ENCODE measurements around the gene WT1. TPM values are rescaled to one million over a fixed set of nuclear protein-coding genes. Genes with fewer than 3 reads are reported as not detected.

Gene WT1
- total and polyA plus RNA-seq, 2 donors: 0.16 to 0.94 TPM

- Histone ChIP-seq H3K27me3 (ENCODE audit: control insufficient read depth in 2 of 2, insufficient read depth in 1 of 2, low read length in 1 of 2) (no peaks in the 10 kb centered on the region), H3K9me3 (ENCODE audit: control insufficient read depth in 2 of 2, insufficient read depth in 1 of 2, low read length in 1 of 2) (no peaks in the 10 kb centered on the region), H3K27ac (ENCODE audit: low read depth in 1 of 2, low read length in 1 of 2) (no peak overlapping the region), H3K36me3 (ENCODE audit: control insufficient read depth in 2 of 2, insufficient read depth in 2 of 2, low read length in 1 of 2) (no peaks in the 10 kb centered on the region), H3K4me3 (ENCODE audit: low read length in 2 of 2) (no peak overlapping the region), H3K4me1 (ENCODE audit: control insufficient read depth in 2 of 2, insufficient read depth in 2 of 2, low read length in 2 of 2) (no peaks in the 10 kb centered on the region)
- no peak for DNase-seq (ENCODE audit: low read depth in 6 of 9, low spot score in 9 of 9)
- 93% methylated on average over 5 of the region's 5 CpGs for WGBS
Observed at GRCh38 chr11:32400670-32401369, 34.5 kb downstream of the WT1 start.

GRCh38 chr11:32400196-32400595, 35.1 kb downstream of the WT1 start:
- no peak for DNase-seq (ENCODE audit: low read depth in 6 of 9, low spot score in 9 of 9)
- Histone ChIP-seq H3K36me3 (ENCODE audit: control insufficient read depth in 2 of 2, insufficient read depth in 2 of 2, low read length in 1 of 2) (no peaks in the 10 kb centered on the region), H3K4me1 (ENCODE audit: control insufficient read depth in 2 of 2, insufficient read depth in 2 of 2, low read length in 2 of 2) (no peaks in the 10 kb centered on the region), H3K4me3 (ENCODE audit: low read length in 2 of 2) (no peak overlapping the region), H3K27me3 (ENCODE audit: control insufficient read depth in 2 of 2, insufficient read depth in 1 of 2, low read length in 1 of 2) (no peaks in the 10 kb centered on the region), H3K9me3 (ENCODE audit: control insufficient read depth in 2 of 2, insufficient read depth in 1 of 2, low read length in 1 of 2) (no peaks in the 10 kb centered on the region), H3K27ac (ENCODE audit: low read depth in 1 of 2, low read length in 1 of 2) (no peak overlapping the region)
- WGBS: 92% methylated on average over 16 of the region's 16 CpGs

- Histone ChIP-seq H3K27me3 (ENCODE audit: control insufficient read depth in 2 of 2, insufficient read depth in 1 of 2, low read length in 1 of 2) (no peaks in the 10 kb centered on the region), H3K27ac (ENCODE audit: low read depth in 1 of 2, low read length in 1 of 2) (no peak overlapping the region), H3K9me3 (ENCODE audit: control insufficient read depth in 2 of 2, insufficient read depth in 1 of 2, low read length in 1 of 2) (no peaks in the 10 kb centered on the region), H3K4me1 (ENCODE audit: control insufficient read depth in 2 of 2, insufficient read depth in 2 of 2, low read length in 2 of 2) (peaks cover 0 to 5% of the 10 kb centered on the region in 2 donors), H3K4me3 (ENCODE audit: low read length in 2 of 2) (no peak overlapping the region), H3K36me3 (ENCODE audit: control insufficient read depth in 2 of 2, insufficient read depth in 2 of 2, low read length in 1 of 2) (no peaks in the 10 kb centered on the region)
- no peak for DNase-seq (ENCODE audit: low read depth in 6 of 9, low spot score in 9 of 9)
- 96% methylated on average over 4 of the region's 4 CpGs for WGBS
Observed at GRCh38 chr11:32396991-32397390, 38.3 kb downstream of the WT1 start.

- Histone ChIP-seq H3K9me3 (ENCODE audit: control insufficient read depth in 2 of 2, insufficient read depth in 1 of 2, low read length in 1 of 2) (no peaks in the 10 kb centered on the region), H3K4me1 (ENCODE audit: control insufficient read depth in 2 of 2, insufficient read depth in 2 of 2, low read length in 2 of 2) (peaks cover 0 to 7% of the 10 kb centered on the region in 2 donors), H3K27me3 (ENCODE audit: control insufficient read depth in 2 of 2, insufficient read depth in 1 of 2, low read length in 1 of 2) (no peaks in the 10 kb centered on the region), H3K27ac (ENCODE audit: low read depth in 1 of 2, low read length in 1 of 2) (no peak overlapping the region), H3K4me3 (ENCODE audit: low read length in 2 of 2) (no peak overlapping the region), H3K36me3 (ENCODE audit: control insufficient read depth in 2 of 2, insufficient read depth in 2 of 2, low read length in 1 of 2) (no peaks in the 10 kb centered on the region)
- WGBS: 56% methylated on average over 7 of the region's 7 CpGs
- DNase-seq (ENCODE audit: low read depth in 6 of 9, low spot score in 9 of 9): no peak
Observed at GRCh38 chr11:32396331-32396730, 39.0 kb downstream of the WT1 start.

GRCh38 chr11:32395127-32395526, 40.2 kb downstream of the WT1 start:
- DNase-seq (ENCODE audit: low read depth in 6 of 9, low spot score in 9 of 9): no peak
- WGBS: 76% methylated on average over 4 of the region's 4 CpGs
- no peaks in the 10 kb centered on the region for H3K27me3 ChIP-seq (ENCODE audit: control insufficient read depth in 2 of 2, insufficient read depth in 1 of 2, low read length in 1 of 2)

GRCh38 chr11:32392840-32393239, 42.5 kb downstream of the WT1 start:
- WGBS: 76% methylated on average over 2 of the region's 2 CpGs
- H3K27me3 ChIP-seq (ENCODE audit: control insufficient read depth in 2 of 2, insufficient read depth in 1 of 2, low read length in 1 of 2): no peaks in the 10 kb centered on the region
- DNase-seq (ENCODE audit: low read depth in 6 of 9, low spot score in 9 of 9): no peak
- no peaks in the 10 kb centered on the region for H3K36me3 ChIP-seq (ENCODE audit: control insufficient read depth in 2 of 2, insufficient read depth in 2 of 2, low read length in 1 of 2)
- no peaks in the 10 kb centered on the region for H3K9me3 ChIP-seq (ENCODE audit: control insufficient read depth in 2 of 2, insufficient read depth in 1 of 2, low read length in 1 of 2)
- H3K4me3 ChIP-seq (ENCODE audit: low read length in 2 of 2): no peak overlapping the region
- no peak overlapping the region for H3K27ac ChIP-seq (ENCODE audit: low read depth in 1 of 2, low read length in 1 of 2)
- H3K4me1 ChIP-seq (ENCODE audit: control insufficient read depth in 2 of 2, insufficient read depth in 2 of 2, low read length in 2 of 2): peaks cover 0 to 7% of the 10 kb centered on the region in 2 donors

More at GRCh38 chr11:32395127-32395526, 40.2 kb downstream of the WT1 start:
- no peak overlapping the region for H3K4me3 ChIP-seq (ENCODE audit: low read length in 2 of 2)
- H3K9me3 ChIP-seq (ENCODE audit: control insufficient read depth in 2 of 2, insufficient read depth in 1 of 2, low read length in 1 of 2): no peaks in the 10 kb centered on the region
- peaks cover 0 to 7% of the 10 kb centered on the region in 2 donors for H3K4me1 ChIP-seq (ENCODE audit: control insufficient read depth in 2 of 2, insufficient read depth in 2 of 2, low read length in 2 of 2)
- no peaks in the 10 kb centered on the region for H3K36me3 ChIP-seq (ENCODE audit: control insufficient read depth in 2 of 2, insufficient read depth in 2 of 2, low read length in 1 of 2)
- H3K27ac ChIP-seq (ENCODE audit: low read depth in 1 of 2, low read length in 1 of 2): no peak overlapping the region

GRCh38 chr11:32391956-32392553, 43.3 kb downstream of the WT1 start:
- Histone ChIP-seq H3K9me3 (ENCODE audit: control insufficient read depth in 2 of 2, insufficient read depth in 1 of 2, low read length in 1 of 2) (no peaks in the 10 kb centered on the region), H3K36me3 (ENCODE audit: control insufficient read depth in 2 of 2, insufficient read depth in 2 of 2, low read length in 1 of 2) (no peaks in the 10 kb centered on the region), H3K27ac (ENCODE audit: low read depth in 1 of 2, low read length in 1 of 2) (no peak overlapping the region), H3K27me3 (ENCODE audit: control insufficient read depth in 2 of 2, insufficient read depth in 1 of 2, low read length in 1 of 2) (no peaks in the 10 kb centered on the region), H3K4me1 (ENCODE audit: control insufficient read depth in 2 of 2, insufficient read depth in 2 of 2, low read length in 2 of 2) (peaks cover 0 to 7% of the 10 kb centered on the region in 2 donors), H3K4me3 (ENCODE audit: low read length in 2 of 2) (no peak overlapping the region)
- WGBS: 67% methylated on average over 8 of the region's 8 CpGs
- peak in 2 of 9 donors; percentile 10 to 33 for DNase-seq (ENCODE audit: low read depth in 6 of 9, low spot score in 9 of 9)

- no peaks in the 10 kb centered on the region for H3K27me3 ChIP-seq (ENCODE audit: control insufficient read depth in 2 of 2, insufficient read depth in 1 of 2, low read length in 1 of 2)
- DNase-seq (ENCODE audit: low read depth in 6 of 9, low spot score in 9 of 9): no peak
- over 99% methylated on average over 3 of the region's 3 CpGs for WGBS
- H3K9me3 ChIP-seq (ENCODE audit: control insufficient read depth in 2 of 2, insufficient read depth in 1 of 2, low read length in 1 of 2): no peaks in the 10 kb centered on the region
- no peak overlapping the region for H3K4me3 ChIP-seq (ENCODE audit: low read length in 2 of 2)
- no peaks in the 10 kb centered on the region for H3K36me3 ChIP-seq (ENCODE audit: control insufficient read depth in 2 of 2, insufficient read depth in 2 of 2, low read length in 1 of 2)
- H3K4me1 ChIP-seq (ENCODE audit: control insufficient read depth in 2 of 2, insufficient read depth in 2 of 2, low read length in 2 of 2): peaks cover 0 to 7% of the 10 kb centered on the region in 2 donors
- H3K27ac ChIP-seq (ENCODE audit: low read depth in 1 of 2, low read length in 1 of 2): no peak overlapping the region
Observed at GRCh38 chr11:32391479-32391878, 43.9 kb downstream of the WT1 start.

- 96% methylated on average over 1 of the region's 1 CpG for WGBS
- no peak overlapping the region for H3K4me3 ChIP-seq (ENCODE audit: low read length in 2 of 2)
- no peak overlapping the region for H3K27ac ChIP-seq (ENCODE audit: low read depth in 1 of 2, low read length in 1 of 2)
Observed at GRCh38 chr11:32390712-32391111, 44.6 kb downstream of the WT1 start.

More at GRCh38 chr11:32390712-32391111, 44.6 kb downstream of the WT1 start:
- peaks cover 0 to 7% of the 10 kb centered on the region in 2 donors for H3K4me1 ChIP-seq (ENCODE audit: control insufficient read depth in 2 of 2, insufficient read depth in 2 of 2, low read length in 2 of 2)
- DNase-seq (ENCODE audit: low read depth in 6 of 9, low spot score in 9 of 9): no peak
- H3K9me3 ChIP-seq (ENCODE audit: control insufficient read depth in 2 of 2, insufficient read depth in 1 of 2, low read length in 1 of 2): no peaks in the 10 kb centered on the region
- H3K27me3 ChIP-seq (ENCODE audit: control insufficient read depth in 2 of 2, insufficient read depth in 1 of 2, low read length in 1 of 2): no peaks in the 10 kb centered on the region
- no peaks in the 10 kb centered on the region for H3K36me3 ChIP-seq (ENCODE audit: control insufficient read depth in 2 of 2, insufficient read depth in 2 of 2, low read length in 1 of 2)

All from thymus (tissue), 11 donors.